HTR-8/SVneo (cell line): Measurements from ENCODE around the gene TBC1D32.
"Not testable (repeated sequence)": the region's sequence is repeated elsewhere in the genome, so short reads cannot be mapped to it uniquely, and the experiment has no call there.

ENCODE experiments used
- DNase-seq: peaks from one replicate; pipeline ENCODE4 v3.0.0; 2011; ENCODE audit warnings: low spot score, mixed read lengths; ENCODE audit not compliant: insufficient read length
- FAIRE-seq: peaks from 2 replicates; lab custom pipeline; 2011; peaks lifted over from hg19 to GRCh38; lab: Jason Lieb, UNC

TBC1D32 gene

DNA sequence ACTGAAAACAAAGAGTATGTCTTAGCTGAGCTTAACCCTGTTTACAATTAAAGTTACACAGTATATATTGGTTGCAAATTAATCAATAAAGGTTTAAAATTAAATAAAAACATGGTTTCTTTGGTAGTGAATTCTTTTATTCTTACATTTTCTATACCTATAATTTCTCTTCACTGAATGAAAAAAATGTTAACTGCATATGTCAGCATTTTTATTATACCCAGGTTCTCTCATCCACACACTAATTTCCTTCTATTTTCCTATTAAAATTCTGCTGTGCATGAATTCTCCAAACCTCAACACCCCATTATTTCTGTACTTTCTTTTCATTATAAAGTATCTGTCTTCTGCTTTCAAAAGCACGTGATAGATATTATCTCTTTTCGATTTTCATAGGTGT, 91.9 kb downstream of the TBC1D32 start:
- DNase-seq (no peak), FAIRE-seq (no peak)

- FAIRE-seq (no peak), DNase-seq (no peak)
Observed at GRCh38 chr6:121237859-121238258, 96.4 kb downstream of the TBC1D32 start.

DNA sequence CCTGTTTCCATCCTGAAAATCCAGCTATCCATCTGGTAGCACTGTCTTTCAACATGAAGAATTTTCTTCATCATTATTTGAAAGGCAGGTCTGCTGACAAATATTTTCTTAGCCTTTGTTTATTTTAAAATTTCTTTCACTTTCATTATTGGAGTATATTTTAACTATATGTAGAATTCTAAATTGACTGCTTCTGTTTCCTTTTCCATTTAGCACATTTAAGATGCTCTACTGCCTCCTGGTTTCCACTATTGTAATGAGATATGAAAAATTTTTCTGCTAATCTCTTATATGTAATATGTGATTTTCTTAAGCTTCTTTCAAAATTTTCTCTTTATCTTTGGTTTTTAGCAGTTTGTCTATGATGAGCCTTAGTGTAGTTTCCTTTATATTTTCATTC, 97.3 kb downstream of the TBC1D32 start:
- no peak for DNase-seq
- no peak for FAIRE-seq

- no peak for FAIRE-seq
- no peak for DNase-seq
Observed at GRCh38 chr6:121235386-121235785, 98.9 kb downstream of the TBC1D32 start.

DNA sequence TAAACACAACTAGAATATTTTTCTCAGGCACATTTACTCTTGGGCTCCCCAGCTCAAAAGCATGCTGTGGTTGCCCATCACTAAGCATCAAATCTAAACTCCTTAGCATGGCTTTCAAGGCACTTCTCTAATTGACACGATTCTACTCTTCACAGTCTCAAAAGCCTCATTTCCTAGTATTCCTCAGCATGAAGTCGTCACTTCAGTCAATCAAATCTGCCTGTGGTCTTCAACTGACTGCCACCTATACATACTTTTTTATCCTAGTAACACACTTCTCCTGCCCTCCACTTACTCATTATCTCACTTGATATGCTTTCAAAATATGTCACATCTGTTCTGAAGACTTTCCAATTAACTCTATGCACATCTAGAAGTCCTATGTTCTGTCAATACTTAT, 110.3 kb downstream of the TBC1D32 start:
- FAIRE-seq (no peak), DNase-seq (no peak)

DNA sequence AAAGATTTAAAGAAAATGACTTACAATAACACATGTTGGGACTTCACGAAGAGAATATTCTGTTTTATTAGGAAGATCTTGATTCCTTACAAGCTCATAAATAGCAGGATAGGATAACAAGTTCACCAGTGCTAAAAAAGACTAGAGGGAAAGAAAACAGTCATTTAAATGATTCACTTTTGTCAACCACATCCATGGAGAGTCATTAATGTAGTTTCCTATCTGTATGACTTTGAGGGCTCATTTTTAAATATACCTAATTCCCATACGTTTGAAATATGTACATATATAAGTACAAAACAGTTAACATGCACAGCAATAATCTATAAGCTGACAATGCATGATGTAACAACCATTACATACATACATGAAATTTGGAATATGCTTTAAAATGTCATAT, 111.1 kb downstream of the TBC1D32 start:
- DNase-seq, result no peak
- FAIRE-seq, result no peak

DNA sequence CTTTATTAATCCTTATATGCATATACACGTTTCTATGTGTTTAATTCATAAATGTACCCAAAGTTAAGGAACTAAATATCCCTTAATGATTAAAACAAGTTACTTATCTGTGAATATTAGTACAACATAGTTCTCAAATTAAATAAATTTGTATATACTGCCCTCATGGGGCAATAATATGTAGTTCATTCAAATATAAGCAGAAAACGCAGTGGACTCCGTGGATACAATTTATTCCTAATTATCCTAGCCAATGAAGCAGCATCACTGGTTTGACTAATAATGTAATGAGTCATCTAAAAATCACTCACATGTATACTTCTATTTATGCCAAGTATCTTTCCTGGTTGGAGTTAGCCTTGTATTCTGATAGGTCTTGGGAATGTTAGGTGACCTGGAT, 111.6 kb downstream of the TBC1D32 start:
- DNase-seq (no peak), FAIRE-seq (no peak)

DNA sequence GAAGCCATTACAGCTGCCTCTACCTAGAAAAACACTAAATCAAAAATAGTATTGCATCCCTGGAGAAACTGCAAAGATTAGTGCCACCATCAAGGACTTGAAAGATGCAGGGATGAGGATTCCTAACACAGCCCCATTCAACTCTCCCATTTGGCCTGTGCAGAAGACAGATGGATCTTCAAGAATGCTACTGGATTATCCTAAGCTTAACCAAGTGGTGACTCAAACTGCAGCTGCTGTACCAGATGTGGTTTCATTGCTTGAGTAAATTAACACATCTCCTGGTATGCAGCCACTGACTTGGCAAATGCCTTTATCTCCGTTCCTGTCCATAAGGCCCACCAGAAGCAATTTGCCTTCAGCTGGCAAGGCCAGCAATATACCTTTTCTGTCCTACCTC, 117.4 kb downstream of the TBC1D32 start:
- no peak for FAIRE-seq
- no peak for DNase-seq

GRCh38 chr6:121213341-121213740, 120.9 kb downstream of the TBC1D32 start:
- DNase-seq, FAIRE-seq: not testable (repeated sequence)

- FAIRE-seq (no peak), DNase-seq (no peak)
Observed at GRCh38 chr6:121210943-121211342, 123.3 kb downstream of the TBC1D32 start.

DNA sequence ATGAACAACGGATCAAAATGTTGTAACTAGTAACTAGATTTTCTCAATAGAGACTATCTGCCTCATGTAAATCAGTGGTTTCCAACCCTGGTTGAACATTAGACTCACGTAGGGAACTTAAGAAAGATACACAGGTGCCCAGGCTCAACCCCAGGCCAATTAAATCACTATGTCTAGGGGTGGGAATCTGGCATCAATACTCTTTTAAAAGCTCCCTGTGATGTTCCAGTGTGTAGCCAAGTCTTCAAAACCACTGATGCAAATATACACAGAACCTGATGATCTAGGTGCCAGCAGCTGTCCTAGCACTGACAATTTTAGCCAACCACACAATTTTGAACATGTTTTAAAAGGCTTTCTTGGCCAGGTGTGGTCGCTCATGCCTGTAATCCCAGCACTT, 128.7 kb downstream of the TBC1D32 start:
- FAIRE-seq (no peak), DNase-seq (no peak)

DNA sequence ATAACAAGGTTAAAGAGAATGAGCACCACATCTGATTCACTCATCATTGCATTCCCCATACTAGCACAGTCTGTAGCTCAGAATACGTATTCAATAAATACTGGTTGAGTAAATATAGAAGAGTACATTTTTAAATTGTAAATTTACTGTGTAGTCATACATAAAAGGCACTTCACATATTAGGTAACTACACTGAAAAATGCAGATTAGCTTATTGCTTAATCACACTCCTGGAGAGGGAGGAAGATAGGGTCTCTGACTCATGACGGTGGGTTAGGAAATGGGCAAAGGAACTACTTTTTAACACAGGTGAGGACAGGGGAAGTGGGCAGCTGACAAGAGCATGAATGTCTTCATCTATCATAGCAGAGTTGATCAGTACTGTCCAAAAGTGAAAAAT, 133.2 kb downstream of the TBC1D32 start:
- DNase-seq, result no peak
- FAIRE-seq, result no peak

DNA sequence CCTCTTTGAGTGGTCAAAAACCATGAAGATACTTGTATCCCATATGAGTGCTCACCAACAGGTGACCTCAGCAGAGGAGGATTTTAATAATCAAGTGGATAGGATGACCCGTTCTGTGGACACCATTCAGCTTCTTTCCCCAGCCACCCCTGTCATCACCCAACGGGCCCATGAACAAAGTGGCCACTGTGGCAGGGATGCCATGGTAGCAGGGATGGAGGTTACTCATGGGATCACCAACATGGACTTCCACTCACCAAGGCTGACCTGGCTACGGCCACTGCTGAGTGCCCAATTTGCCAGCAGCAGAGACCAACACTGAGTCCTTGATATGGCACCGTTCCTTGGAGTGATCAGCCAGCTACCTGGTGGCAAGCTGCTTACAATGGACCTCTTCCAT, 138.2 kb downstream of the TBC1D32 start:
- FAIRE-seq, DNase-seq: not testable (repeated sequence)

- FAIRE-seq (no peak), DNase-seq (no peak)
Observed at GRCh38 chr6:121190122-121190521, 144.2 kb downstream of the TBC1D32 start.

DNA sequence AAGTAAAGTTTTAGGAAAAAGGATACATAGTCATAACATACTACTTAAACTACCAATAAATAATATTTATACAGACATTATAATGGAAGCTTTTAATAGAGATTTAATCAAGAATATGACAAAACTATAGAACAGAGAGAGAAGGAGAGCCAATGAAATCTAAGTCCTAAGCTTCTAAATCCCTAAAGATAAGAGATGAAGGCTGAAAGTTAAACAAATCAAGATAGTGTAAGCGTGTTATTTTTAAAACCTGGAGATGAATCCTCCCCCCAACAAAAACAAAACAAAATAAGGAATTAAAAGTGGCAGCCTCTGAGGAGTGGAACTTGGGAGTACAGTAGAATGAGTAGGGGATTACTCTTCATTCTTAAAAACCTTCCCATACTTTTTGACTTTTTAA, 145.9 kb downstream of the TBC1D32 start:
- no peak for FAIRE-seq
- no peak for DNase-seq

DNA sequence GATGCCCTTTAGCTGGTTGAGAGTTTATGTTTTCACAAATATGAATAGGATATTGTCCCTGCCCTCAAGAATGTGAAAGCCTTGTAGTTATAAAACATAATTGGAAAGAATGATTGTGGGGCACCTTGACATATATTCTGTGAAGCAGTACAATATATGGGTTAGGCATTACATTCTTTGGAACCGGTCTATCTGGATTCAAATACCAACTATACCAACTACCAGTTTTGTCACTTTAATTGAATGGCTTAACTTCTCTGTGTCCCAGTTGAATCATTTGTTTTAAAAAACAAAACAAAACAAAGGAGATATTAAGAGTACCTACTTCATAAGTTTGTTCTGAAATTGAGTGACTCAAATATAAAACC, 146.5 kb downstream of the TBC1D32 start:
- DNase-seq (no peak), FAIRE-seq (no peak)

DNA sequence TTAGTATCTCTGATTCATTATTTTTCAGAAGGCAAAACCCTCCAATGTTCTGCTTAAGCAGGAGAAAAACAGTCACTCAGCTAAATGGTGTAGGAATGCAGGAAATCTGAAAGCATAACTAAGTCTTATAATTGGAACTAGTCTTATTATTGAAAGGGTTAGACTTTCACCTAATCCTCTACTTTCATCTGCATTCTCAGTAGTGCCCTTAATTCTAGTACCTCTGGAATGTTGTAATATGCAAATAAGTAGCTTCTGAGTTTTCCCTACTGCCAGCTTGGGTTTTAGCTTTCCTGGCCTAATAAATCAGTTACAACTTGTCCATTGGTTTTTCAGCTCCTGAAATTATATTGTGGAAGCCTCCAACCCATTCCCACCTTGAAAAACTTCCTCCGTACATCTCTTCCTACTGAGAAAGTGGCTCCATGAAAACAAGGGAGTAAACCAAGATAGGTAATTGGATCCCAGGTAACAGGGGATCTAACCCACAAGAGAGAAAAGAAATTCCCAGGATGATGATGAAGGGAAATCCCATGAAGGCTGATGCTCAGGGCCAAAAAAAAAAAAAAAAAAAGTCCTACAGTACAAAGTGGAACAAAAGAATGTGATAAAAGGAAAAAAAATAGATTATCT, 147.0 kb downstream of the TBC1D32 start:
- FAIRE-seq, result no peak
- DNase-seq, result no peak

DNA sequence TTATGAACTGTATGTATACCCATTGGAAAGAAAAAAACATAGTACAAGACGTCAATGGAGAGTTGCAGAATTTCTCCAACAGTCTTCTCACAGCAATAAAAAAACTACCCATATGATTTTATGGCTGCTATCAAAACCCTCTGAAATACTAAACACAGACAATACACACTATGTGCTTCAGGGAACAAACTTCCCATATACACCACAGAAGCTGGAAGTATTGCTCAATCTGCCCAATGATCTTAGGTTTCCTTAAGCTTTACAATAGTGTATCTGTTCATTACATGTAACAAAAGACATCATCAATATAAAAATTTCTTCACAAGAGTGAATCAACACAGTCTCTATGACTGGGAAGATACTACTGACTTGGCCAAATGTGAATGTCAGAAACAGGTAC, 150.5 kb downstream of the TBC1D32 start:
- FAIRE-seq, result no peak
- no peak for DNase-seq

DNA sequence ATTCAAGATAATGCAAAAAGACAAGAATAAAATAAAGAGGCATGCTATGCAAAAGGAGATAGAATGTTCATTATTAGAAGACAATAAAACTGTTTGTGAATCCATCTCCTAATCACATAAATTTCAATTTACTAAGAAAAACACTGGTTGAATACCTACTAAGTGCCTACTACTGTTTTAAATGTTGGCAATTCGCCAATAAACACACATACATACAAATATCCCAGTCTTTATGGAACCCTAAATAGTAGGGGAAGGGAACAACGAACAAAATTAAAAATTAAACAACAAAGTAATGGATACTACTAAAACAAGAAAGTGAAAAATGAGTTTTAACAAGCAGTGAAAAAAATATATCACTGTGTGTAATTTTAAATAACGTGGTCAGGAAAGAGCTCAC, 158.5 kb downstream of the TBC1D32 start:
- FAIRE-seq (no peak), DNase-seq (no peak)

- not testable (repeated sequence) for DNase-seq, FAIRE-seq
Observed at GRCh38 chr6:121172451-121172850, 161.8 kb downstream of the TBC1D32 start.

GRCh38 chr6:121171879-121172278, 162.4 kb downstream of the TBC1D32 start:
- no peak for FAIRE-seq

GRCh38 chr6:121161886-121162285, 172.4 kb downstream of the TBC1D32 start:
- DNase-seq (no peak), FAIRE-seq (no peak)

More at GRCh38 chr6:121171879-121172278, 162.4 kb downstream of the TBC1D32 start:
- DNase-seq, result no peak

DNA sequence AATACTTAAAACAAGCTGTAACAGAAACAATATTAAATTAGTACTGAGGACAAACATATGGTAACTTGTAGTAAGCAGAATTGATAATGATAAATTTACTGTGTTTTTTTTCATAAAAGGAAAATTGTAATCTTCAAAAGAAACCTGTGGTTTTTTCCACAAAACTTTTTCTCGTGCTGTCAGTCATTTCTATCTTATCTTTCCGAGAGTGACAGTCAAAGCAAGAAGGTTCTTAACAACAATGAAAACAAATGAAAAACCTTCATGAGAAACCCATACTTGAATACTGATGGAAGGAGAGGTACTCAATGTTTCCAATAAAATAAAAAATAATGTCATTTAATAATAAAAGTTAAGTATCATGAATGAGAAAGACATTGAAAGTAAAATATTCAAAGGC, 174.0 kb downstream of the TBC1D32 start:
- no peak for FAIRE-seq
- no peak for DNase-seq
